GM20431 (cell line): ENCODE measurements around the gene NPB.

Source experiments
- in situ Hi-C: fragments of 300-500 bp; cut with MseI, MboI; formaldehyde crosslinking; loops from one replicate; pipeline ENCODE4 v1.15.0; 2020; ENCODE audit warnings: low sequenced_read_pairs; ENCODE audit not compliant: unreplicated experiment

NPB gene

DNA sequence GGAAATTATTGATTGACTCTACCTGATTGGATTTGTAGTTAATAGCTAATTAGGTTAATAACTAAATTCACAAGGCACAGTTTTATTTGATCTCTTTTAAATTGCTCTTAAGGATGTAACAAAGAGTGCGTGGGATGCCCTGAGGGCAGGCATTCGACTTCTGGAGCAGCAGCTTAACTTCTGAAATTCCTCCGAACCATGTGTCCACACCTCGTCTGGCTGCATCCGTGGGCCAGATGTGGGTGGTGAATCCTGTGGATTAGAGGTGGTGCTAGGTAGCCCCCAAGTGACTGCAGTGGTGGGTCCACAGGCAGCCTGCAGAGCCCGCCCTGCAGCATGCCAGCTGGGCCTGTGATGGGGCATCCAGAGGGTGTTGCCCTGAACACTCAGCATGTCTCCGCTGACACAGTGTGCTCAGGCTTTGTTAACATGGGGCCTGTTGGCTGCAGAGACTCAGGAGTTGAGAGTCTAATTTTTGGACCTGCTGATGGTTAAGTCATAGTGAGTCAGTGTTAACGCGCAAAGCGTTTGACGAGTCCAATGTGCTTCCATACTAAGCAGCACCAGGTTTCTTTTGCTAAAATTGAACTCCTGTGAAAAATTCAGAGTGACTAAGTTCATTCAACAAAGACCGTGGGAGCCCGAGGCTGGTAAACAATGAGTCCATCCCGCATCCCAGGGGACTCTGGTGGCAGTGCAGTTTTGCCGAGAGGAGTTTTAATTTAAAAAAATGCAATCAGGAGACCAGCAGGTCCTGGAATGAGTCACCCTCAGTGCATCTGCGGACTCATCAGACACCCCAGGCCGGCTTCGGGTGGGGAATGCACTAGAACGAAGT lies 3.8 kb upstream of the NPB start:
- in situ Hi-C loops = no loop called here

DNA sequence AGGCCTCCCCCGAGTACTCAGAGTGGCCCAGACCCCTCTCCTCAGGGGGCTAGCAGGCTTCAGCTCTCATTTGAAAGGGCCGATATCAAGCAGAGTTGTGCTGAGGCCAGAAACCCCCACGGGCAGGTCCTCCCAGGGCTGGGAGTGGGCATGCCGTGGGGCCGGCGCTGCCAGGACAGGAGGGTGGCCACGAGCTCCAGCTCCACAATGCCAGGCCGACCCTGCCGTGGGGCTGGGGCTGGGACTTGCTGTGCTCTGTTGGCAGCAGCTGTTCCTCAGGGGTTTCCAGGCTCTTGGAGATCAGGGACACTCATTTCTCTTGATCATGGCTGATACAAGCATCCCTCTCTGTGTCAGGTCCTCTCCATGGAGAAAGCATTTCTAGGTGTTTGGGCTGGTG lies 3.2 kb upstream of the NPB start:
- in situ Hi-C loops = no loop called here

DNA sequence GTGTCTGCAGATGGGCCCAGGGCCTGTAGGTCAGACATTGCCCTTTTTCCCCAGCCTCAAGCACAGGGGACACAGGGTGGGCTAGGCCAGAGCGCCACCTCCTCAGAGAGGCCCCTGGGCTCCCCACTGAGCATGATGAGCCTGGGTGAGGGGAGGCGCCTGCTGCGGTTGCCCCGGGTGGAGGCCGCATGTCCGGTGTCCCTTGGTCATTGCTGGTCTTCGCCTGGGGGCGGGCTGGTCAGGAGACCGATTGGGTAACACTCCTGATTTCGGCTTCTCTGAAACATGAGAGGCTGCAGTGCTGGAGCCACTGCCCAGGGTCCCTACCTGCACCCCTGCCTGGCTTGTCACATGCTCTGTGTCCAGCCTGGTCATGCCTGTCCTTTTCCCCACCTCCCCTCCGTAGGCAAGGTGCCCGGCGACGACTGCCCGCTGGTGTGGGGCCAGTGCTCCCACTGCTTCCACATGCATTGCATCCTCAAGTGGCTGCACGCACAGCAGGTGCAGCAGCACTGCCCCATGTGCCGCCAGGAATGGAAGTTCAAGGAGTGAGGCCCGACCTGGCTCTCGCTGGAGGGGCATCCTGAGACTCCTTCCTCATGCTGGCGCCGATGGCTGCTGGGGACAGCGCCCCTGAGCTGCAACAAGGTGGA lies 2.4 kb upstream of the NPB start:
- in situ Hi-C loops = no loop called here

DNA sequence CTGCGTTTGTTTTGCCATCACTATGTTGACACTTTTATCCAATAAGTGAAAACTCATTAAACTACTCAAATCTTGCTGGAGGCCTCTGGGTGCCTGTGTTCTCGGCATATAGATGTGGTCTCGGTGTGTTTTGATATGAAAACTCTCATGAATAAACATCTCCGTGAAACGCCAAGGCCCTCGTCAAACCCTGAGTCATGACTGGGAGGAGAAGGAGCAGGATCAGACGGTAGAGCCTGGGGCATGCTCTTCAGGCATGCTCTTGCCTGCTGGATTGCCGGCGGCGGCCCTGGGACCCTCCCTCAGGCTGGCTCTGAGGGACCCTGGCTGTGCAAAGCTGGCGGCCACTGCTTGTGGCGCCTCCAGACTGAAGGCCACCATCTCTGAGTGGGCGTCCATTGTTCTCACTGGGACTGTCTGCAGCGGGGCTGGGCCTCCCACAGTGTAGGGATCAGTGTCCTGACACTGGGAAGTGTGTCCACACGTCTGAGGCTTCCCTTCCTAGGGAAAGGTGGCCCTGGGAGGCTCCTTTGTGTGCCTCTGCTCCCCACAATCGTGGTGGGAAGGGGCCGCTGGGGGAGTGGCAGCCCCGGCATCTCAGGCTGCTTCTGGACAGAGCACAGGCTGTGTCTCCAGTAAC lies 1.7 kb upstream of the NPB start:
- in situ Hi-C loops = no loop called here

DNA sequence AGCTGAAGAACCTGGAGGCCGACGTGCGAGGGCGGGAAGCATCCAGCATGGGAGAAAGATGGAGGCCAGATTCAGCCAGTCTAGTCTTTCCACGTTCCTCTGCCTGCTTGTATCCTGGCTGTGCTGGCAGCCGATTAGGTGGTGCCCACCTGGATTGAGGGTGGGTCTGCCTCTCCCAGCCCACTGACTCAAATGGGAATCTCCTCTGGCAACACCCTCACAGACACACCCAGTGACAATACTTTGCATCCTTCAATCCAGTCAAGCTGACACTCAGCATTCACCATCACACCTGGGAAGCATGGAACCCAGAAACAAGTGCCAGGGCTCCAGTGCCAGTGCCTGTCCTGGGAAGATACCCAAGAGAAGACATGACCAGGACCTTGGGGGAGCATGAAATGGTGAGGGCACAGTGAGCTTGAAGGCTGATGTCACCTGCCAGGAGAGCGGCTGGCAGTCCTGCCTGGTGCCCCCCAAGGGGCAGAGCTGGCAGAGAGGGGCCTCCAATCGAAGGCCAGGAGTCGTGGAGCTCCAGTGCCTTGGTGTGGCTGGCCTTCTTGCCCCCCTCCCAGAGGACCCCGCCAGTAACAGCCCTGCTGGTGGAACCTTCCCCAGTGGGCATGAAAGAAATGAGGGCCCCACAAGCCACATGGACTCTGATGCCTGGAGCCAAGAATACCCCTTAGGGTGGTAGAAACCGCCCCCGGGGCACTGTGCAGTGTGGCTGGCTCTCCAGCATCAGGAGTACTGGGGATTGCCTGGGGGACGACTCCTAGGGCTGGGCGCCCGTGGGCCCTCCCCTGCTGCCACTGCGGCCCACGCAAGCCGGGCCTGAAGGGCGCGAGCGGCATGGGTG lies 643 bp upstream of the NPB start:
- in situ Hi-C loops = no loop called here

DNA sequence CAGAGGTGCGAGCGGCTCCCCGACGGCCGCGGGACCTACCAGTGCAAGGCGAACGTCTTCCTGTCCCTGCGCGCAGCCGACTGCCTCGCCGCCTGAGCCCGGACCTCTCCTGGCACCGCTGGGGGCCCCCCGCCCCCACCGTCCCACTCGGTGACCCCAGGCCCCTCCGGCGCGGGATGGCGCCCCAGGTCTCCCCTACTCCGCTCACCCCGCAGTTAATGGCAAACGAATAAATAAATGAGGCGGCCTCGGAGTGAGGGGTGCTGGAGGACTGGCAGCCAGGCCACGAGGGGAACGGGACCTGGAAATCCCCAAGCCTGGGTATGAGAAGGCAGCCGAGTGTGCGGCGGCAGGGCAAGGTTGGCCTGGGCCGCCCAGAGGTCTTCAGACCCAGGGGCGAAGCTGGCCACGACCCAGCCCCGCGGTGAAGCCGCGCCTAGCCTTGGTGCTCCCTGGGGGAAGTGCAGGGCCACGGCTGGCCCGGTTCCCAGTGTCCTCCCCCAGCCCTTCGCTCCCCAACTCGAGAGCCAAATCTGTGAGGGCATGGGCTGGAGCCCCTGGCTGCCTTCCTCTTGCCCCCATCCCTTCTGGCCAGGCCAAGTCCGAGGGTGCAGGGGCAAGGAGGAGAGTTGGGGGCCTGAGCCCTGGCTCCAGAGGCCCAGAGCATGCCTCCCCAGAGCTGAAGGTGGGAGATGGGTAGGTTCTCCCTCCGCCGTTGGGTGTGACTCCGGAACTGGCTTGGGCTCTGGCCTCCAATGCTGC lies 796 bp downstream of the NPB start:
- in situ Hi-C loops = no loop called here

DNA sequence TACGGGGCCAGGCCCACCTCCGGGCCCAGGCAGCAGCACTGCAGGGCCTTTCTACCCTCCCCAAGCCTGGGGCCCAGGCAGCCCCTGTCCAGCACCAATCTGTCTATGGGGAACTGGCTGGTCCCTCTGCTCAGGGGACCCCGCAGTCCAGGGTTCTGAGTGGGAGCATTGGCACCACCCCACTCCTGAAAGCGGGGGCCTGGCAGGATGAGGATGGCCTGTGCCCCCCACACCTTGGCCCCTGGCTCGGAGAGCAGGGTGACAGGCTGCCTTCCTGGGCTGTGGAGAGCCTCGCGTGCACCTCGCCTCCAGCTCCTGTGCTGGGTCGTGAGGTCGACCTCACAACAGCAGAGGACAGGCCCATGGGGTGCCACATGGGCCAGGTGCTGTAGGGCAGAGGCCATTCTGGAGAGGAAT lies 1.4 kb downstream of the NPB start:
- in situ Hi-C loops = no loop called here

DNA sequence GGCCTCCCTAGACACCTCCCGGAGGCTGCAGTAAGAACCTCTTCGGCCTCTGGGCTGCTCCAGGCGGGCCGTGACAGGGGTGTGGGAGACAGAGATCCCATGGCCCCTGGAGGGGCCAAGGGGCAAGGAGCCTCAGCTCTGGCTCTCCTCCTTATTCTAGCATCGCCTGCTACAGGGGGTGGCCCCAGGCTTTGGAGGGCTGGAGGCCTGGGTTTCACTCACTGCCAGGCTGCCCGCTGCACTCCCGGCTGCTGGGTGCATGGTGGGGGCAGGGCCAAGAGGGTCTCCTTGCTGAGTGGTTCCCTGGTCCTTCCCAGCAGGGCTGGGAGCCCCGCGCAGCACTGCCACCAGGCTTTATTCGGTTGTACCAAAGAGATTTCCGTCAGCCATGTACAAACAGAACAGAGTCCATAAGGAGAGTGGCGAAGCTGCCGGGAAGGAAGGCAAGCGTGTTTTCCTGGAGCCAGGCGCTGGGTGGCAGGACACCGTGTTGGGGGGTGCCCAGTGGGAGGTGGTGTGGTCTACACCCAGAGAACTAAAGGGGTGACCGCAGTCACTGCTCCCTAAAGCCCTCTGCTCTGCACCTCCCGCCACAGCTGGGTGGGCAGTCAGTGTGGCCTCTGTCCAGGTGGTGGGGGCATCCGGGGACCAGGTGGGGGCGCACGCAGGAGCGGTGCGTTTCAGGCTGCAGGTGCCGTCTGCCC lies 2.0 kb downstream of the NPB start:
- in situ Hi-C loops = no loop called here

DNA sequence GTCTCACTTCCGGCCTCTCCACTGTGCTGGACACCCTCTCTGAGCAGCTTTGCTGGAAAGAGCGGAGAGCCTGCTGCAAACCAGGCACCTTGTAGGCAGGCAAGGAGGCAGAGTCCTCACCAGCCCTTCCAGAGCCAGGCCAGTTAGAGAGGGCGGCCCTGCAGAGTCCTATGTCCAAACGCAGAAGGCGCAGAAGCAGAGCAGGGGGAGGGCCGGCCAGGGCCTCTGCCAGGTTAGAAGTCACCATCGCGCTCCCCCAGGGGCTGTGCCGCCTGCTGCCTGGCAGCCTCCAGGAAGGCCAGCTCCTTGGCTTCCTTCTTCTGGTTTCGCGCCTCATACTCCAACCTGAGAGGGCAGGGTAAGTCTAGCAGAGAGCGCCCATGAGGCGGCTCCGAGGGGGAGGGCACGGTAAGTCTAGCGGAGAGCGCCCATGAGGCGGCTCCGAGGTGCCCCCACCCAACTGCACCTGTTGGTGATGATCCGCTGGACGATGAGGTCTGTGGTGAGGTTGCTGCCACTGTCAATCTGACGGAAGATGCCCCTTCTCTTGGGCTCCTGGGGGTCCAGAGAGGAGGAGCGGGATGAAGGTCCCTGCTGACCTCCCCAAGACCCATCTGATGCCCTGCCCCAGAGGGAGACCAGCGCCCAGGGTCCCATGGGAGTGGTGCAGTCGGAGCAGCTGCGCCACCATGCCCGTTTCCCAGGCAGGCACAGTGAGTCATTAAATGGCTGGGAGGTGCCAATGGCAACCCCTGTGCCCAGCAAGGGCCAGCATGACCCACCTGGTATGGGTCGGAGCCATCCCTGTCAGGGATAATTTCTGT lies 2.8 kb downstream of the NPB start:
- in situ Hi-C loops = no loop called here

DNA sequence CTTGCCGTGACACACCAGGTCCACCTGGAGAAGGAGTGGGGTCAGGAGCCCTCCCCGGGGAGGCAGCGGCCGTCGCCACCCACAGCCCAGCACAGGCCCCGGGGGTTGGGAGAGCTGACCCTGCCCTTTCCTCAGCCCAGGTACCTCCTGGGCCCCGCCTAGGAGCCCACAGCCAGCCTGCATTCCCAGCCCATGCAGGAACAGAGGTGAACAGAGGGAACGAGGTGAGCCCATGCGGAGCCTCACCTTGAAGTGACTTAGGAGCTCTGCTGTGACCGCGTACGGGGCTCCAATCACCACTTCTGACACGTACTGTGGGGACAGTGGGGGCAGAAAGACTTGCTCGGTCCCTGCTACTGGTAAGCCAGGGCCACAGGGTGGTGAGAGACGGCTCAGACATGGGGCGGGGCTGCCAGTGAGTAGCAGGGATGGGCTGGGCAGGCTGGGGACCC lies 3.4 kb downstream of the NPB start:
- in situ Hi-C loops = no loop called here

DNA sequence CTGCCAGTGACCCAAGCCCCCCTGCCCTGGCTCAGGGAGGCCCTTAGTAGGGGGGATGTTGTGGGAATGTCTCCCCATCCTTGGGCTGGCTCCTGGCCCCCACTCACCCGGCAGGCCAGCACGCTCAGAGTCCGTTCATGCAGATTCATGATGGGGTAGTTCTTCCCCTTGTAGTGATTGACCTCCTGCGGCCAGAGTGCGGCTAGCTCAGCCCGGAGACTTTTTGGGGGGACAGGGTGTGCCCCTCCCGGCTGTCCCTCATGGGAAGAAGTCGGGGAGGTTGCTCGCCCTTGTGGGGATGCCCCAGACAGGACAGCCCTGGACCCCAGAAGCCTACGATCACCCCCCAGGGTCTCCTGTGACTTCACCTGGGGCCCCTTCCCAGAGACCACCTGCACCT lies 4.0 kb downstream of the NPB start:
- in situ Hi-C loops = no loop called here

DNA sequence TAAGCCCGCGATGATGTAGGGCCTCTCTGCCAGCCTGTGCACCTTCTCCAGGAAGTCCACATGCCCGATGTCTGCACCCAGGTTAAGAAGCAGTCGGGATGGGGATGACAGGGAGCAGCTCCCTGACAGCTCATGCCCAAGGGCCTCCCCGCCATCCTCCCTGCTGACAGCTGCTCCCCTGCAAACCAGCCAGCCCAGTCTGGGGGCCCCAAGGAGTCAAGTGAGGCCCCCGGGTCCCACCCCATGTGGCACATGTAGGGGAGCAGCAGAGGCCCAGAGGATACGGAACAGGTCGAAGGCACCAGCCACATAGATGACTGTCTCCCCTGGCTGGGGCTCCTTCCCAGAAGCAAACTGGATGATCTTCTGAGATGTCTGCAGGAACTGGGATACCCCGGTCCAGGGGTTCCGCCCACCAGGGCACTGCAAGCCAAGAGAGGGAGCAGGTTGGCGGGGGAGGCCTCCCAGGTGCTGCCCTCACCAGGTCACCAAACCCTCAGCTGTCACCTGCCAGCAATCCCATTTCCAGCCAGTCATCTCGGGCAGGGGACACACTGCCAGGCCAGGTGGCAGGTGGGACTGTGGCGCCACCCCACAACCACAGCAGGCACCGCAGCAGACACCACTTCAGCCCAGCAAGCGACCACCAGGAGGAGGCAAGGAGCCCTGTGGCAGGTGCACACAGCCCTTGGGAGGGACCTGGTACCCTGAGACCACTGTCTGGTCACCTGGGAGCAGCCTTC lies 4.6 kb downstream of the NPB start:
- in situ Hi-C loops = no loop called here

DNA sequence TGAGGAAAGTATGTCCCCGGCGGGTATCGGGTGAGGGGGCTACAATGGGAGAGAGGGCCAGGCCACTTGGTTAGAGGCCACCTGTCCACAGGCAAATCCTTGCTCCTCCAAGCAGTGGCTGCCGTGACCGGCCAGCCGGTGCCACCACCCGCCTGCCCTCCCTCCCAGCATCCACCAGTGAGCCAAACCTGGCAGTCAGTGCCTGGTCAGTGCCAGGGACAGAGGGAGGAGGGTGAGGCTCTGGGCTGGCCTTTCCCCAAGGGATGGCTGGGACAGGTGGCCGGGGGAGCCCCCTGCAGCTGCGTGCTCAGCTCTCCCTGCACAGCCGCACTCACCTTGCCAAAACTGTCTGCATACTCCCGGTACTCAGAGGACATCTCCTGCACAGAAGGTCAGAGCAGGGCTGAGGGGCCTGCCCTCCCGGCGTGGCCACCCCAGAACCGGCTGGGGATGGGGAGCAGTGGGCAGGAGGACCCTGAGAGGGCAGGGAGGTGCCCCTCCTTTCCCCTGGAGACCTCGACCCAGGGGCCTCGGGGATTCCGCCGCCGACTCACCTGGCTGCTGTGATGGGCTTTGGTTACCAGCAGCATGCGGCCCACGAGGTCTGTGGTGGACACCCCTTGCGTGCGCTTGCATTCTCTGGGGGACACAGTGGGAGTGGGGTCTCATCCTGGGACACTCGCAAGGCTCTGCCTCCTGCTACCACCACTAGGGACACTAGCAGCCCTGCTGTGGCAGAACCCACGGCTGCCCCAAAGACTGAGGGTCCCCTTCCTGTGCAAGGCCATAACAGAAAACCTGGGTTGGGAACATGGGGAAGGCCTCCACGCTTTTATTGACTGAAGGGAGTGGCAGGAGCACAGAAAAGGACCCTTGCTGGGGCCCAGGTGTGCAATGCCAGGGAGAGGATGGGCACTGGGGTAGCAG lies 5.4 kb downstream of the NPB start:
- in situ Hi-C loops = no loop called here

DNA sequence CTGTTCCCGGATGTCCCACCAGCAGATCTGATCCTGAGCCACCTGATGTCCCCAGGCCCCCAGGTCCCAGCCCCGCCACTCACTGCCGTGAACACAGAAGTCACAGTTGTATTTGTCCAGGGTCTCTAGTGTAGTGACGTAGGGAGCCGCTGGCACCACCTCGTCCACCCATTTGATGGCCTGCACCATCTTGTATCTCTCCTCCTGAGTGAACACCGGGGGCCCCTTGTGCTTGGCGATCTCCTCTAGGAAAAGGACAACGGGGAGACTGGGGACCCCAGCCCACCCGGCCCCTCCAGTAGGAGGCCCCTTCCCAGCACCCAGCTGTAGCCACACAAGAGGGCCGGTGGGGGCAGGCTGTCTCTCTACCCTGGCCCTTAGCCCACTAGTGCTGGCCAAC lies 6.8 kb downstream of the NPB start:
- in situ Hi-C loops = no loop called here

DNA sequence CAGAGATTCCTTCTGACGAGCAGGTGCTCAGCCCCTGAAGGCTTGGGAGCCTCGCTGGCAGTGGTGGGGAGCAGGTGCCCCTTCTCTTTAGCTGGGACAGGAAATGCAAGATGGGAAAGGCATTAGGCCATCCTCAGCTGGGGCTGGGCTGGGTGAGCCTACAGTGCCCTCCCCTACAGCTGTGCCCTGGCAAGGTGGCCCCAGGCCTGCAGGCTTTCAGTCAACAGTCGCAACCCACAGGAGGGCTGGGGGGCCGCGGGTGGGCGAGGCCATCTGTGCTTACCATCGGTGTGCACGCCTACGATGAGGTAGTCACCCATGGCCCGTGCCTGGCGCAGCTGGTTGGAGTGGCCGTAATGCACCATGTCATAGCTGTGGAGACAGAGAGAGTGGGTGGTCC lies 7.2 kb downstream of the NPB start:
- in situ Hi-C loops = no loop called here

DNA sequence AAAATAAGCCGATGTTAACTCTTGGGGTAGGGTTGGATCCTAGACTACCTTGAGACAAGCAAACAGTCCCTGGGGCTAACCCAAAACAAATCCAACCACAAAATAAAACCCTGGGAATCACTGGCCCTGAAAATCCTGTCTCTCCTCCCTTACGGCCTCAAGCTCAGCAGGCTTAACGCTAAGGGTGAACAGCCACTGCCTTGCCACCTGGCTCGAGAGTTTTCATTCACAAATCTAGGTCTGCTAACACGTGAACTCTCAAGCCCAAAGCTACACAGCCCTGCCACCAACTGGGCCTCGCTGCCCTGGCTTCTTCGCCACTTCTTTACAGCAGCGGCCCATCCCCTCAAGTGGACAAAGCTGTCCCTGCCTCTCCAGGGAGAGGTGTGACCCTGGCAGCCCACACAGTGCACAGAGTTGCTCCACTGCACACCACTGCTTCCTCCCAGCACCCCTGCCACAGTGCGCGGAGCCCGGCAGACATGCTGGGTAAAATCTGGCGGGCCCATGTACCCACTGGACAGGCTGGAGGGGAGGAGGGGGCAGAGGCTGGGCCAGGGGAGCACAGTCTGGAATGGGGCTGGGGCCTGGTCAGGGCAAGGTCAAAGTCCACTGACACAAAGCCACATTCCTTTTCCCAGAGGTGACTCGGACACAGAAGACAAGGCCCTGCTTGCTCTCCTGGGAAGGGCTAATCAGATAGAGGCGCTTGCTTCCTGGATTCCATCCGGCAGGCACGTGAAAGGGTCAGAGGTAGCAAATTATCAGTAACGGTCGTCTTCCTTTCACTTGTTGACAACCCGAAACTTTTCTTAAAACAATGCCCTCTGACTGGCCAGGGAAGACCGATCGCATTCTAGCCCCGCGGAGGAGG lies 8.2 kb downstream of the NPB start:
- in situ Hi-C loops = no loop called here
